ENCODE data around the gene DIP2C. TPM values are rescaled to one million over a fixed set of nuclear protein-coding genes. Genes with fewer than 3 reads are reported as not detected.
A peak's percentile ranks its signal among the peaks of the same experiment; 100 is the strongest.

Gene DIP2C
- total RNA-seq, 1 donor: 19.9 TPM

DNA sequence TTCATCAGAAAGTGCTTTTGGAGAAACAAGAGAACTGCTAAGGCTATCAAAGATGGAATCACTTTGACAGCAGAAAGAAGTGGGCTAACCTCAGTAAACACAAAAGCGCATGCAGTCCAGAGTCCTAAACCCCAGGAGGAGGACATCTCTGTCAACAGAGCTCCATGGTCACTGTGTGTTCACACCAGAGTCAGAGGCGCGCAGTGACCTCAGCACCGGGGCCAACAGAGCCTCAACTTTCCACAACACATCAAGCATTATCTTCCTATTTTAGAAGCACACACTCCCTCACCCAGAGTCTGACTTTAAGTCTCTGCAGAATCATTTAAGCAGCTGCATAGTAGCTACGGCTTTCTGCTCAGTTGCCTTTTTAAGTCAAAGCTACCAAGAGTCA, 195.3 kb downstream of the DIP2C start:
- TF ChIP-seq, protein P1, sequence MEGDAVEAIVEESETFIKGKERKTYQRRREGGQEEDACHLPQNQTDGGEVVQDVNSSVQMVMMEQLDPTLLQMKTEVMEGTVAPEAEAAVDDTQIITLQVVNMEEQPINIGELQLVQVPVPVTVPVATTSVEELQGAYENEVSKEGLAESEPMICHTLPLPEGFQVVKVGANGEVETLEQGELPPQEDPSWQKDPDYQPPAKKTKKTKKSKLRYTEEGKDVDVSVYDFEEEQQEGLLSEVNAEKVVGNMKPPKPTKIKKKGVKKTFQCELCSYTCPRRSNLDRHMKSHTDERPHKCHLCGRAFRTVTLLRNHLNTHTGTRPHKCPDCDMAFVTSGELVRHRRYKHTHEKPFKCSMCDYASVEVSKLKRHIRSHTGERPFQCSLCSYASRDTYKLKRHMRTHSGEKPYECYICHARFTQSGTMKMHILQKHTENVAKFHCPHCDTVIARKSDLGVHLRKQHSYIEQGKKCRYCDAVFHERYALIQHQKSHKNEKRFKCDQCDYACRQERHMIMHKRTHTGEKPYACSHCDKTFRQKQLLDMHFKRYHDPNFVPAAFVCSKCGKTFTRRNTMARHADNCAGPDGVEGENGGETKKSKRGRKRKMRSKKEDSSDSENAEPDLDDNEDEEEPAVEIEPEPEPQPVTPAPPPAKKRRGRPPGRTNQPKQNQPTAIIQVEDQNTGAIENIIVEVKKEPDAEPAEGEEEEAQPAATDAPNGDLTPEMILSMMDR (IDR thresholded peaks at IDR 0.05; ENCODE audit: insufficient read depth, low read depth, low read length): no peak
- no peak for DNase-seq (ENCODE audit: low read depth)

GRCh38 chr10:493391-494148, 195.9 kb downstream of the DIP2C start:
- no peak for DNase-seq (ENCODE audit: low read depth)
- TF ChIP-seq, protein P1 (IDR thresholded peaks at IDR 0.05; ENCODE audit: insufficient read depth, low read depth, low read length): no peak
- no peak overlapping the region for H3K4me3 ChIP-seq (ENCODE audit: low read depth, low read length)

More for the DNA sequence above, 195.3 kb downstream of the DIP2C start:
- no peak overlapping the region for H3K4me3 ChIP-seq (ENCODE audit: low read depth, low read length)

DNA sequence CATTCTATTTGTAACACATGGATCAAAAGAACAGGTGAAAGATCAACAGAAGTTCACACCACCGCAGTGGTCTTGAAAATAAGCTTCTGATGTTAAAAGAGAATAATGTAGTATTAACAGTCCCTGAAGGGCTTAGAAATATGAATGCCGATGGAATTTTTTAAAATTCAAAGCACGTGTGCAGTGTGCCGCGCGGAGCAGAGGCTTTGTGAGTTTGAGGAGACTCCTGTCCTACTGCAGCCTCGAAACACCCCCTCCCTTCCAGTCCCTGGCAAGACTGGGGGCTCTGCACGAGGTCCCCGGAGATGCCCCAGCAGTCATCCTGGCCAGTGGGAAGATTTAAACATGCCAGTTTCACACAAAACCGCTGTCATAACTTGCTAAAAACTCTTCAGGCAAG, 196.6 kb downstream of the DIP2C start:
- TF ChIP-seq, protein P1 (IDR thresholded peaks at IDR 0.05; ENCODE audit: insufficient read depth, low read depth, low read length): no peak
- H3K4me3 ChIP-seq (ENCODE audit: low read depth, low read length): no peak overlapping the region
- DNase-seq (ENCODE audit: low read depth): no peak

- TF ChIP-seq, protein P1 (IDR thresholded peaks at IDR 0.05; ENCODE audit: insufficient read depth, low read depth, low read length): no peak
- DNase-seq (ENCODE audit: low read depth): no peak
- no peak overlapping the region for H3K4me3 ChIP-seq (ENCODE audit: low read depth, low read length)
Measured at GRCh38 chr10:491667-492424, 197.6 kb downstream of the DIP2C start.

- DNase-seq (ENCODE audit: low read depth): peak; percentile 75
- H3K4me3 ChIP-seq (ENCODE audit: low read depth, low read length): no peak overlapping the region
- TF ChIP-seq, protein P1 (IDR thresholded peaks at IDR 0.05; ENCODE audit: insufficient read depth, low read depth, low read length): no peak
Measured at GRCh38 chr10:490891-491571, 198.4 kb downstream of the DIP2C start.

DNA sequence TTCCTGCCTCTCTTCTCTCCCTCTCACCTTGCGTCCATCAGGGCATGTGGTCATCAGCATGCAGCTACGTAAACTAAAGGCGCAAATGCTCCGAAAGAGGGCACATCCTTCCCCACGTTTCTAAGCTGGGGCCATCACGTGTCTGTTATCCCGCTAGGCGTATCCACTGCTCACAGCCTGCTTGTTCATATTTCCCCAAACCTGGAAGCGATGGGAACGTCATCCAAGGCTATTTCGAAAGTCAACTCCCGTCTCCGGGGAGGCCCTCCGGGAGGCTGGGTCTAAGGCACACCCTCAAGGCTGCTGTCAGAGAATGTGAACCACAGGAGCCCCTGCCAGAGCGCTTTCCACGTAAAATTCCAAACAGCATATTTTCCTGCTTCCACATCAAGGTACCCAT, 199.2 kb downstream of the DIP2C start:
- TF ChIP-seq, protein P1 (IDR thresholded peaks at IDR 0.05; ENCODE audit: insufficient read depth, low read depth, low read length): no peak
- peak; percentile 83 for DNase-seq (ENCODE audit: low read depth)
- no peak overlapping the region for H3K4me3 ChIP-seq (ENCODE audit: low read depth, low read length)
